WERI-Rb-1 (cell line): Measurements from ENCODE around the gene LGR6.

Source experiments
- DNase-seq: peaks from one replicate; pipeline ENCODE4 v3.0.0-alpha.2; 2020
- H3K27ac ChIP-seq: fragments of 250-450 bp; sonication (Bioruptor Pico); 2 replicates; pipeline ENCODE4 v1.5.1; 2020; ENCODE audit warnings: mild to moderate bottlenecking, moderate library complexity
- H3K27me3 ChIP-seq: fragments of 250-450 bp; sonication (Bioruptor Pico); 2 replicates; pipeline ENCODE4 v1.5.1; 2021; ENCODE audit warnings: mild to moderate bottlenecking, low read depth, moderate library complexity; ENCODE audit not compliant: insufficient read depth, severe bottlenecking
- H3K36me3 ChIP-seq: fragments of 250-450 bp; sonication (Bioruptor Pico); 2 replicates; pipeline ENCODE4 v1.5.1; 2020; ENCODE audit warnings: mild to moderate bottlenecking, moderate library complexity
- H3K4me3 ChIP-seq: 2 replicates; pipeline ENCODE4 v1.5.1; 2011; ENCODE audit warnings: low read depth, mild to moderate bottlenecking, control low read depth, low read length
- H3K9me3 ChIP-seq: fragments of 250-450 bp; sonication (Bioruptor Pico); 2 replicates; pipeline ENCODE4 v1.5.1; 2021; ENCODE audit warnings: mild to moderate bottlenecking, moderate library complexity; ENCODE audit not compliant: severe bottlenecking
- CTCF ChIP-seq: IDR thresholded peaks from 2 replicates; pipeline ENCODE4 v1.5.1; 2011; ENCODE audit warnings: low read depth, mild to moderate bottlenecking, control low read depth, inconsistent platforms, low read length

Gene LGR6

GRCh38 chr1:202162047-202162417, 31.6 kb upstream of the LGR6 start:
- H3K9me3 ChIP-seq: no peaks in the 10 kb centered on the region
- H3K4me3 ChIP-seq: no peak overlapping the region
- TF ChIP-seq CTCF: no peak
- no peaks in the 10 kb centered on the region for H3K27me3 ChIP-seq
- no peak overlapping the region for H3K27ac ChIP-seq
- no peak for DNase-seq
- H3K36me3 ChIP-seq: no peaks in the 10 kb centered on the region

- H3K27ac ChIP-seq: no peak overlapping the region
- no peaks in the 10 kb centered on the region for H3K36me3 ChIP-seq
- TF ChIP-seq CTCF: no peak
- DNase-seq: no peak
- no peaks in the 10 kb centered on the region for H3K27me3 ChIP-seq
- H3K4me3 ChIP-seq: no peak overlapping the region
- H3K9me3 ChIP-seq: no peaks in the 10 kb centered on the region
These were observed 30.9 kb upstream of the LGR6 start for GRCh38 chr1:202162418-202163280.

GRCh38 chr1:202163281-202164270, 30.0 kb upstream of the LGR6 start:
- Histone ChIP-seq H3K36me3 (no peaks in the 10 kb centered on the region), H3K4me3 (no peak overlapping the region), H3K27me3 (no peaks in the 10 kb centered on the region), H3K27ac (no peak overlapping the region), H3K9me3 (no peaks in the 10 kb centered on the region)
- DNase-seq: no peak
- no peak for TF ChIP-seq CTCF

GRCh38 chr1:202164271-202165037, 29.1 kb upstream of the LGR6 start:
- Histone ChIP-seq H3K27ac (no peak overlapping the region), H3K27me3 (no peaks in the 10 kb centered on the region), H3K36me3 (no peaks in the 10 kb centered on the region), H3K9me3 (no peaks in the 10 kb centered on the region), H3K4me3 (no peak overlapping the region)
- DNase-seq: no peak
- no peak for TF ChIP-seq CTCF

- H3K27ac ChIP-seq: peak overlapping the region; percentile 5
- DNase-seq: no peak
- TF ChIP-seq CTCF: peak; percentile 13; the same call in 1 of the 2 replicates
- H3K9me3 ChIP-seq: no peaks in the 10 kb centered on the region
- H3K36me3 ChIP-seq: no peaks in the 10 kb centered on the region
- no peak overlapping the region for H3K4me3 ChIP-seq
- no peaks in the 10 kb centered on the region for H3K27me3 ChIP-seq
These were observed 28.2 kb upstream of the LGR6 start for GRCh38 chr1:202165267-202165941.
